GM12878 (cell line): ENCODE measurements around the gene CD276. TPM values are rescaled to one million over a fixed set of nuclear protein-coding genes. Genes with fewer than 3 reads are reported as not detected.

Experiments
- ATAC-seq: fragments of 200-7000 bp; cut with Tn5 transposase; 3 replicates; pipeline ENCODE4 v1.9.1; 2020; ENCODE audit warnings: mild to moderate bottlenecking, moderate library complexity
- BruUV-seq: library from RNA; stranded (reverse); fragments of 400-500 nt; replicated peaks from 2 replicates; lab custom pipeline; 2021; lab: Mats Ljungman, UMichigan
- CTCF ChIA-PET: fragments of 300-600 bp; sonication (Branson Sonifier 250); formaldehyde crosslinking; extraction: SDS; loops from one replicate; lab custom pipeline; 2021; ENCODE audit warnings: inconsistent platforms; lab: Yijun Ruan, JAX
- POLR2A ChIA-PET: fragments of 350-600 bp; formaldehyde crosslinking; extraction: SDS; loops from one replicate; lab custom pipeline; 2021; ENCODE audit warnings: inconsistent platforms; lab: Charles Lee
- RAD21 ChIA-PET: fragments of 300-600 bp; sonication (Branson Sonifier 250); formaldehyde crosslinking; loops from one replicate; lab custom pipeline; 2023; ENCODE audit warnings: antibody characterized with exemption; ENCODE audit not compliant: unreplicated experiment; lab: Charles Lee
- SMC1A ChIA-PET: fragments of 300-600 bp; sonication (Branson Sonifier 250); formaldehyde crosslinking; loops from one replicate; lab custom pipeline; 2023; ENCODE audit not compliant: unreplicated experiment, uncharacterized antibody; lab: Charles Lee
- DNase-seq: peaks from one replicate; pipeline ENCODE4 v3.0.0-alpha.2; 2011; ENCODE audit warnings: low read depth, low spot score
- FAIRE-seq: peaks from 3 replicates; lab custom pipeline; 2011; peaks lifted over from hg19 to GRCh38; lab: Jason Lieb, UNC
- H2AFZ ChIP-seq: 2 replicates; pipeline ENCODE4 v1.6.0; 2011; ENCODE audit warnings: low read depth, low read length, control low read depth; ENCODE audit not compliant: control insufficient read depth
- H3K27ac ChIP-seq: 2 replicates; pipeline ENCODE4 v1.5.1; 2011; ENCODE audit warnings: control low read depth; ENCODE audit not compliant: control insufficient read depth, insufficient read depth
- H3K27me3 ChIP-seq, 2 experiments: replicated peaks in 1 of 2; 2 replicates each; pipeline versions ENCODE4 v1.6.0 to v1.6.1; 2011; ENCODE audit warnings: low read length in 1 of 2; ENCODE audit not compliant: control insufficient read depth in 2 of 2, insufficient read depth in 2 of 2
- H3K36me3 ChIP-seq, 2 experiments: 2 replicates each; pipeline ENCODE4 v1.5.1; 2011; ENCODE audit warnings: low read length in 1 of 2; ENCODE audit not compliant: control insufficient read depth in 2 of 2, insufficient read depth in 2 of 2
- H3K4me1 ChIP-seq: 2 replicates; pipeline ENCODE4 v1.6.1; 2011; ENCODE audit warnings: mild to moderate bottlenecking, low read length, moderate library complexity, mixed read lengths; ENCODE audit not compliant: control insufficient read depth, insufficient read depth
- H3K4me2 ChIP-seq: 2 replicates; pipeline ENCODE4 v1.6.0; 2011; ENCODE audit warnings: control low read depth; ENCODE audit not compliant: control insufficient read depth, insufficient read depth
- H3K4me3 ChIP-seq: fragments of 200-600 bp; sonication (generic); 2 replicates; pipeline ENCODE4 v1.5.1; 2016
- H3K79me2 ChIP-seq: 2 replicates; pipeline ENCODE4 v1.6.0; 2011; ENCODE audit warnings: low read length; ENCODE audit not compliant: control insufficient read depth, insufficient read depth
- H3K9ac ChIP-seq: 2 replicates; pipeline ENCODE4 v1.8.0; 2011; ENCODE audit warnings: low read length, control low read depth, mixed read lengths; ENCODE audit not compliant: control insufficient read depth, insufficient read depth
- H3K9me3 ChIP-seq: replicated peaks from 3 replicates; pipeline ENCODE4 v1.5.1; 2011; ENCODE audit warnings: mild to moderate bottlenecking, low read length; ENCODE audit not compliant: control insufficient read depth, insufficient read depth
- H4K20me1 ChIP-seq: 2 replicates; pipeline ENCODE4 v1.6.0; 2011; ENCODE audit not compliant: control insufficient read depth, insufficient read depth
- ASH2L ChIP-seq: fragments of 300-600, 200-600 bp; sonication (generic); IDR thresholded peaks from 2 replicates; pipeline ENCODE4 v1.6.1; 2017; ENCODE audit warnings: low read depth, mild to moderate bottlenecking, borderline replicate concordance
- BCL11A ChIP-seq: IDR thresholded peaks from 2 replicates; pipeline ENCODE4 v1.6.1; 2011; ENCODE audit warnings: low read depth, low read length
- BHLHE40 ChIP-seq, 2 experiments: fragments of 450-650 bp in 1 of 2; IDR thresholded peaks; 2 replicates each; pipeline ENCODE4 v1.6.1; 2011 to 2017; ENCODE audit warnings: low read depth in 2 of 2, borderline replicate concordance in 1 of 2, improper control_type of control experiment in 1 of 2, low read length in 1 of 2, mild to moderate bottlenecking in 1 of 2
- IKZF2 ChIP-seq, 2 experiments: fragments of 450-650 bp; IDR thresholded peaks; 2 replicates each; pipeline ENCODE4 v1.6.1; 2017; ENCODE audit warnings: mild to moderate bottlenecking in 2 of 2, moderate library complexity in 2 of 2
- NFYB ChIP-seq: IDR thresholded peaks from 2 replicates; pipeline ENCODE4 v1.6.1; 2011; ENCODE audit warnings: low read depth, mild to moderate bottlenecking, low read length, improper control_type of control experiment, moderate library complexity; ENCODE audit not compliant: insufficient read depth
- NR2C1 ChIP-seq: fragments of 450-650 bp; IDR thresholded peaks from 2 replicates; pipeline ENCODE4 v1.6.1; 2017; ENCODE audit warnings: antibody characterized with exemption, mild to moderate bottlenecking, moderate library complexity
- NR2C2 ChIP-seq: IDR thresholded peaks from 2 replicates; pipeline ENCODE4 v1.6.1; 2011; ENCODE audit warnings: borderline replicate concordance, low read depth; ENCODE audit not compliant: control insufficient read depth, insufficient read length
- POLR2AphosphoS2 ChIP-seq: IDR thresholded peaks from 2 replicates; pipeline ENCODE4 v1.6.1; 2011; ENCODE audit warnings: low read depth, mild to moderate bottlenecking, low read length, improper control_type of control experiment, moderate library complexity
- RFX5 ChIP-seq: IDR thresholded peaks from 2 replicates; pipeline ENCODE4 v1.6.1; 2011; ENCODE audit warnings: low read depth, low read length, improper control_type of control experiment
- SMARCA5 ChIP-seq: fragments of 450-650 bp; IDR thresholded peaks from 2 replicates; pipeline ENCODE4 v1.6.1; 2017; ENCODE audit warnings: mild to moderate bottlenecking
- SP1 ChIP-seq: IDR thresholded peaks from one replicate; pipeline ENCODE4 v1.6.1; 2011; ENCODE audit warnings: low read depth, low read length
- SRF ChIP-seq, 2 experiments: IDR thresholded peaks; 2 replicates each; pipeline ENCODE4 v1.6.1; 2011; ENCODE audit warnings: low read depth in 2 of 2, low read length in 2 of 2, mild to moderate bottlenecking in 1 of 2, moderate library complexity in 1 of 2
- STAT3 ChIP-seq: IDR thresholded peaks from 2 replicates; pipeline ENCODE4 v1.6.1; 2011; ENCODE audit warnings: low read depth, low read length, improper control_type of control experiment
- TCF7 ChIP-seq: IDR thresholded peaks from 2 replicates; pipeline ENCODE4 v1.6.1; 2014; ENCODE audit warnings: antibody characterized with exemption, borderline replicate concordance
- ZBTB33 ChIP-seq: fragments of 450-650 bp; IDR thresholded peaks from 2 replicates; pipeline ENCODE4 v1.6.1; 2017; ENCODE audit warnings: mild to moderate bottlenecking
- ZNF24 ChIP-seq: fragments of 450-650 bp; IDR thresholded peaks from 2 replicates; pipeline ENCODE4 v1.6.1; 2017; ENCODE audit warnings: antibody characterized with exemption, mild to moderate bottlenecking
- WGBS: methylation state at CpG from one replicate; pipeline ENCODE4 v1.1.6; 2016; ENCODE audit warnings: low lambda C conversion rate; ENCODE audit not compliant: insufficient replicate concordance, insufficient coverage; ENCODE audit errors: missing lambda C conversion rate; 5-methylcytosine and 5-hydroxymethylcytosine counted together
- in situ Hi-C: fragments of 300-500 bp; cut with MboI; formaldehyde crosslinking; loops from 9 replicates; pipeline ENCODE4 v1.14.3; 2018; ENCODE audit warnings: mixed read lengths
- intact Hi-C: fragments of 100-400 bp; cut with micrococcal nuclease; formaldehyde crosslinking; loops from one replicate; pipeline ENCODE4 v1.14.2; 2022; ENCODE audit not compliant: unreplicated experiment
- polyA plus RNA-seq, 11 experiments: library from polyadenylated mRNA; depleted of rRNA in 4 of 11; unstranded in 6 of 11; stranded (reverse) in 5 of 11; fragments of >200 nt; fragmentation: Nextera tagmentation in 4 of 11; fragmentation: Illumina TruSeq in 1 of 11; extraction: Ambion mirVana in 4 of 11; extraction: Trizol in 1 of 11; gene quantifications; 1 replicate in 1 of 11; 2 replicates in 10 of 11; pipeline versions ENCODE4 v1.2.1 to v1.2.3, GENCODE V29; 2011 to 2016; ENCODE audit warnings: inconsistent platforms in 2 of 11, missing spikeins in 2 of 11, low read depth in 1 of 11
- total RNA-seq, 4 experiments: library from RNA; depleted of rRNA in 3 of 4; stranded (reverse); fragments of >200 nt in 3 of 4; fragmentation: Illumina TruSeq in 1 of 4; extraction: Trizol in 1 of 4; gene quantifications; 2 replicates each; pipeline versions ENCODE4 v1.2.1 to v1.2.3, GENCODE V29; 2013 to 2021

Gene CD276
- total and polyA plus RNA-seq, 10 of the 15 experiments (the other 5 are each of a cell fraction or from before 2014, with no cell fraction given) = 0.11 to 3.0 (median 1.2) TPM

- TF ChIP-seq ASH2L = no peak
- TF ChIP-seq NR2C2 = no peak
- no peak for TF ChIP-seq POLR2AphosphoS2
- TF ChIP-seq NFYB = no peak
- TF ChIP-seq SMARCA5 = no peak
Measured at GRCh38 chr15:73658645-73659044, 25.5 kb upstream of the CD276 start (continued).

GRCh38 chr15:73660455-73660854, 23.7 kb upstream of the CD276 start:
- ChIA-PET RAD21 (no interaction called here), POLR2A (no interaction called here), SMC1A (no interaction called here), CTCF (no interaction called here)
- no peaks in the 10 kb centered on the region; the same call in 2 of the 3 replicates for H3K9me3 ChIP-seq
- no peak overlapping the region for H3K4me2 ChIP-seq
- FAIRE-seq (no peak), ATAC-seq (no peak), DNase-seq (no peak)
- H3K36me3 ChIP-seq = no peaks in the 10 kb centered on the region
- no peak overlapping the region for H3K27ac ChIP-seq
- H2AFZ ChIP-seq = no peak overlapping the region
- BruUV-seq = no TSS peak
- H3K4me3 ChIP-seq = no peak overlapping the region
- no peaks in the 10 kb centered on the region for H3K79me2 ChIP-seq
- H3K9ac ChIP-seq = no peak overlapping the region
- intact Hi-C loops = no loop called here
- H4K20me1 ChIP-seq = no peaks in the 10 kb centered on the region
- no peak for TF ChIP-seq STAT3
- TF ChIP-seq, all 136 proteins: peak for 0
- in situ Hi-C loops = no loop called here
- Histone ChIP-seq H3K4me1 (no peaks in the 10 kb centered on the region), H3K27me3 (no peaks in the 10 kb centered on the region; a peak in 1 of 4 replicates)

GRCh38 chr15:73674587-73674986, 9.6 kb upstream of the CD276 start:
- Histone ChIP-seq H3K9ac (no peak overlapping the region), H3K36me3 (no peaks in the 10 kb centered on the region), H3K27me3 (peaks cover 2 to 3% of the 10 kb centered on the region in 2 experiments; a peak in 3 of 4 replicates), H2AFZ (no peak overlapping the region), H3K79me2 (no peaks in the 10 kb centered on the region), H3K4me2 (no peak overlapping the region), H3K4me1 (no peaks in the 10 kb centered on the region), H3K27ac (no peak overlapping the region), H3K9me3 (no peaks in the 10 kb centered on the region), H4K20me1 (no peaks in the 10 kb centered on the region), H3K4me3 (no peak overlapping the region)
- ATAC-seq = no peak
- FAIRE-seq = no peak
- intact Hi-C loops = no loop called here
- ChIA-PET CTCF (interaction anchor here (0.6 to 3.0 kb wide), 6 partner anchors 23 to 108 kb away, joined by 3 to 8 read pairs (median 4); no protein-coding TSS in a partner anchor), RAD21 (no interaction called here), POLR2A (no interaction called here), SMC1A (no interaction called here)
- BruUV-seq = no TSS peak
- in situ Hi-C loops = no loop called here
- no peak for DNase-seq
- WGBS = 29% methylated on average over 1 of the region's 1 CpG
- no peak for TF ChIP-seq BCL11A
- no peak for TF ChIP-seq ZNF24
- TF ChIP-seq BHLHE40 (IDR thresholded peaks at IDR 0.05; ENCODE audit: borderline replicate concordance in 1 of 2, low read depth in 2 of 2, low read length in 1 of 2) = no peak
- TF ChIP-seq ZBTB33 = no peak
- no peak for TF ChIP-seq SP1
- no peak for TF ChIP-seq NR2C1
- TF ChIP-seq IKZF2 (IDR thresholded peaks at IDR 0.05) = no peak
- TF ChIP-seq TCF7 = no peak
- no peak for TF ChIP-seq RFX5
- TF ChIP-seq SRF (IDR thresholded peaks at IDR 0.05; ENCODE audit: low read depth in 2 of 2, low read length in 2 of 2) = no peak
